HG03108 (cell line): ENCODE results near the gene CDC42BPB.
"Not testable (repeated sequence)": the region's sequence is repeated elsewhere in the genome, so short reads cannot be mapped to it uniquely, and the experiment has no call there.

Source experiments
- ATAC-seq: cut with Tn5 transposase; IDR thresholded peaks from one replicate; pipeline ENCODE4 v1.9.1; 2021; ENCODE audit warnings: moderate library complexity; ENCODE audit not compliant: unreplicated experiment

Gene CDC42BPB

DNA sequence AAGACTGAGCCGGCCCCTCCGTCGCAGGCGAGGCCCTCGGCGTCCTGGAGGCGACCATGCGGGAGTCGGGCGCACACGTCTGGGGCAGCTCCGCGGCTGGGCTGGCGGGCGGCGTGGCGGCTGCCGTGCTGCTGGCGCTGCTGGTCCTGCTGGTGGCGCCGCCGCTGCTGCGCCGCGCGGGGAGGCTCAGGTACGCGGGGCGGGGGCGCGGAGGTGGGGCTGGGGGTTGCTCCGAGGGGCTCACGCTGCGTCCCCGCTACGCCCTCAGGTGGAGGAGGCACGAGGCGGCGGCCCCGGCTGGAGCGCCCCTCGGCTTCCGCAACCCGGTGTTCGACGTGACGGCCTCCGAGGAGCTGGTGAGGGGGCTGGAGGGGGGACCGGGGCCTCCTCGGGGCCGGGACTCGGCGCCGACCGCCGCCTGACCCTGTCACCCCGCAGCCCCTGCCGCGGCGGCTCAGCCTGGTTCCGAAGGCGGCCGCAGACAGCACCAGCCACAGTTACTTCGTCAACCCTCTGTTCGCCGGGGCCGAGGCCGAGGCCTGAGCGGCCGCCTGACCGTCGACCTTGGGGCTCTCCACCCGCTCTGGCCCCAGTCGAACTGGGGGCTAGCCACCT, 127.1 kb downstream of the CDC42BPB start:
- ATAC-seq: no peak

DNA sequence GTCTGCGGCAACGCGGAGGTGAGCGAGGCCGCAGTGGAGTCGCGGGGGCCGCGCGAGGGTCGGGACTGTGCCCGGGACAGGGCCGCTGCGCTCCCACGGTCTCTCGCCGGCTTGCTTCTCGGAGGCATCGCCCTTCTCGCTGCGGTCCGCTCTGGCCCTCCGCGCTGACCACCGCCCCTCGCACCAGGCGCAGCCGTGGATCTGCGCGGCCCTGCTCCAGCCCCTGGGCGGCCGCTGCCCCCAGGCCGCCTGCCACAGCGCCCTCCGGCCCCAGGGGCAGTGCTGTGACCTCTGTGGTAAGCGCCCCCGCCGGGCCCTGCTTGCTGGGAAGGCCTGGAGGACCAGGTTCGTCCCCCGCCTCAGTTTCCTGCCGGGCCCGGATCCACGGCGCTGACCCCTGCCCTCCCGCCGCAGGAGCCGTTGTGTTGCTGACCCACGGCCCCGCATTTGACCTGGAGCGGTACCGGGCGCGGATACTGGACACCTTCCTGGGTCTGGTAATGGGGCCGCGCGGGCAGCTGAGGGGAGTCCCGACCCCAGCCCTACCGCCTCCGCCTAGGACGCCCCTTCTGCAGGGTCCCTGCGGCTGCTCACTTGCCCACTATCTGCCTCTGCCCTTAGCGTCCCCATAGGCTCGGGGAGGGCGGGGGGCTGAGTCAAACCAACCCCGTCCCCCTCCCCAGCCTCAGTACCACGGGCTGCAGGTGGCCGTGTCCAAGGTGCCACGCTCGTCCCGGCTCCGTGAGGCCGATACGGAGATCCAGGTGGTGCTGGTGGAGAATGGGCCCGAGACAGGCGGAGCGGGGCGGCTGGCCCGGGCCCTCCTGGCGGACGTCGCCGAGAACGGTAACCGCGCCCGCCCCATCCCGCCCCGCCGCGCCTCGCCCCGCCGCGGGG, 127.9 kb downstream of the CDC42BPB start:
- no peak for ATAC-seq

DNA sequence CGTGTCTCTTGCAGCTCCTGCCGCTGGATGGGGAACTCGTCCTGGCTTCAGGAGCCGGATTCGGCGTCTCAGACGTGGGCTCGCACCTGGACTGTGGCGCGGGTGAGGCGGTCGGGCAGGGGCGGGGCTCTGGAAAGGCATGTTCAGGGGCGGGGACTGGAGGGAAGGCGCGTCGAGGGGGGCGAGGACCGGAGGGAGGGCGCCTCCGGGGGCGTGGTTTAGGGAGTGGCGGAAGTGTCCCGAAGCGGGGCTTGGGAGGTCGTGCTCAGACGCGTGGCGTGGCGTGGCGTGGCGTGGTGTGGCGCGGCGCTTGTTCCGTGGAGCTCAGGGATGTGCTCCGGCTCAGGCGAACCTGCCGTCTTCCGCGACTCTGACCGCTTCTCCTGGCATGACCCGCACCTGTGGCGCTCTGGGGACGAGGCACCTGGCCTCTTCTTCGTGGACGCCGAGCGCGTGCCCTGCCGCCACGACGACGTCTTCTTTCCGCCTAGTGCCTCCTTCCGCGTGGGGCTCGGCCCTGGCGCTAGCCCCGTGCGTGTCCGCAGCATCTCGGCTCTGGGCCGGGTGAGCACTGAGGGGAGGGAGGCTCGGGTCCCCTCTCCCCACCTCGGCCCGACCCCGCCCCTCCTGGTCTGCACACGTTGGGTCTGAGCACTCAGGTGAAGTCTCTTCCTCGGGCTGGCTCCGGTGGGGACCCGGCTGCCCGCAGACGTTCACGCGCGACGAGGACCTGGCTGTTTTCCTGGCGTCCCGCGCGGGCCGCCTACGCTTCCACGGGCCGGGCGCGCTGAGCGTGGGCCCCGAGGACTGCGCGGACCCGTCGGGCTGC, 128.7 kb downstream of the CDC42BPB start:
- peak; percentile 53 for ATAC-seq

DNA sequence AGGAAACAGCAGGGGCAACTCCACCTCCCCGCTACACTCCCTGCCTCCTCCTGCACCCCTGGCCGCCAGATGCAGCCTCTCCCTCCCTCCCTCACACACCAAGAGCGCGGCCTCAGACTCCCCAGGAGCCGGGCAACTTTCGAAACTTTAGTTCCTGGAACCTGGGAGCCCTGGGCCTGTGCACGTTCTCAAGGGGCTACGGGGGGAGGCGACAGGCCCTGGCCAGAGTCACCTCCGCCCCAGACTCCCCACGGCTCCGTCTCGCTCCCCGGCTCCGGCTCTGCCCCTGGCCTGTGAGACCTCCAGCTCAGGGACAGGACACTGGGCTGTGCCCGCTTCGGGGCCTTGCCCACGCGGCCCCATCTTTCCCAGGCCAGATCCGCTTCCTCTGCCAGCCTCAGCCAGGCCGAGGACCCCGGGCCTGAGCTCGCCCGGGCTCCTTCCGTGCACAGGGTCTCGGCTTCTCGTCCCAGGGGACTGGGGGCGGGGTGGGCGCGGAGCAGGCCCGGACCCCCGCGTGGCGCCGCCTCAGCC, 129.4 kb downstream of the CDC42BPB start:
- peak; percentile 17 for ATAC-seq

DNA sequence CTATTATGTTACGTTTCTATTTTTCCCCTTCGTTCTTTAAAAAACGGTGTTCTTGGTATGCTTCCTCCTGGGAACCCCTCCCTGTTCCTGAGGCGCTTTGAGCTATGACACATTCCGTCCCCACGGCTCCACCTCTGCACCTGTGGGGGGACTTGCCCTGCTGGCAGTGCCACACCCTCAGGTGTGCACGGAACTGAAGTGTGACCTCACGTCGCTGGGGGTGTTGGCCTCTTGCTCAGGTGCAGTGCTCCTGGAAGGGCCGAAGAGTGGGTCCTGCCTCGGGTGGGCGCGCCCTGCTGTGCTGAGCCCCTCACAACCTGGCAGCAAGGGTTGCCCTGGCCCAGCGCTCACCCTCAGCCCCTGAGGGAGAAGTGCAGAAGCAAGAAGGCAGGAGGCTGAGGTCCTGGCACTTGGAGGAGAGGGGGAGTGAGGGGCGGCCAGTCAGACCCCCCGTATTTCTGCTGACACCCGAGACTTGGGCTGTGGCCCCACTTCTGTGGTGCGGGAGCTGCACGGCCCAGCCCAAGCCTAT, 129.9 kb downstream of the CDC42BPB start:
- no peak for ATAC-seq

DNA sequence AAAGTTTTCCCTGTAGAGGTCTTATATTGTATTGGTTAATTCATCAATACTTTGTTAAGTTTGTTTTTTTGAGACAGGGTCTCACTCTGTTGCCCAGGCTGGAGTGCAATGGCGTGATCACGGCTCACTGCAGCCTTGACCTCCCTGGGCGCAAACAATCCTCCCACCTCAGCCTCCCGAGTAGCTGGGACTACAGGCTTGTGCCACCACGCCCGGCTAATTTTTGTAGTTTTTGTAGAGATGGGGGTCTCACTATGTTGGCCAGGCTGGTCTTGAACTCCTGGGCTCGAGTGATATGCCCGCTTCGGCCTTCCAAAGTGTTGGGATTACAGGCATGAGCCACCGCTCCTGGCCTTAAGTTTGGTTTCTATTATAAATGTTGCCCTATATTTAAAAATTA, 130.5 kb downstream of the CDC42BPB start:
- ATAC-seq: not testable (repeated sequence)

DNA sequence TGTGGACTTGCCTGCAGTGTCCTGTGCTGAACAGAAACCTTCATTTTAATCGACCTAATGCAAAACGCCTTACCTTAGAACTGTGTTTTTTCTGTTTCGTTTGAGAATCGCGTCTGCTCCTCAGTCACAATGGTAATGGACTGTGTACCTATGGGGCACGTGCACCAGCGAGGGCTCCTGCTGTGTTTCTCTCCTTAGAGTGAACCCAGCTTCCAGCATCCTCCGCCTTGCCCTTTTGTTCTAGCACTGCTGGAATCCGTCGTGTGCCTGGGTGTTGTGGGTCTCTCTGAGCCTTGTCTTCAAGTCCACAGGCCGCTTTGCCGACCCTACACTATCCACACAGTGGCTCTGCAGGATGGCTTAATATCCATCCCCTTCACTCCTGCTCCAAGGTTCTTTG, 131.2 kb downstream of the CDC42BPB start:
- ATAC-seq: no peak

DNA sequence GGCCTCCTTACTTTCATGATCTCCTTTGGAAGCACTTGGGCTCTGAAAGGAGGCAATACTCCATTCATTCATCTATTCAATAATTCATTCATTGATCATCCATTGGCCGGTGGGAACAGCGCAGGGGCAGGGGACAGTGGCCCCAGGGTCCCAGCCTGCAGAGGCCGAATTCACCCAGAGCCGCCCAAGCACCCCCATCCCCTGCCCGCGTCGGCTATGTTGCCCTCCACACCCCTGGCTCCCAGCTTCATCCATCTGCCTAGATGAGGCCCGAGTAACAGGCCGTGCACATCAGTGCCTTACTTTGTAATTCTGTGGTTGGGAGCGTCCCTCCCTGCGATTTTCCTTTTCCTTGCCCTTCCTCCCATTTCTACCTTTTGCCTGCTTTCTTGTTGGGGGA, 131.7 kb downstream of the CDC42BPB start:
- no peak for ATAC-seq

DNA sequence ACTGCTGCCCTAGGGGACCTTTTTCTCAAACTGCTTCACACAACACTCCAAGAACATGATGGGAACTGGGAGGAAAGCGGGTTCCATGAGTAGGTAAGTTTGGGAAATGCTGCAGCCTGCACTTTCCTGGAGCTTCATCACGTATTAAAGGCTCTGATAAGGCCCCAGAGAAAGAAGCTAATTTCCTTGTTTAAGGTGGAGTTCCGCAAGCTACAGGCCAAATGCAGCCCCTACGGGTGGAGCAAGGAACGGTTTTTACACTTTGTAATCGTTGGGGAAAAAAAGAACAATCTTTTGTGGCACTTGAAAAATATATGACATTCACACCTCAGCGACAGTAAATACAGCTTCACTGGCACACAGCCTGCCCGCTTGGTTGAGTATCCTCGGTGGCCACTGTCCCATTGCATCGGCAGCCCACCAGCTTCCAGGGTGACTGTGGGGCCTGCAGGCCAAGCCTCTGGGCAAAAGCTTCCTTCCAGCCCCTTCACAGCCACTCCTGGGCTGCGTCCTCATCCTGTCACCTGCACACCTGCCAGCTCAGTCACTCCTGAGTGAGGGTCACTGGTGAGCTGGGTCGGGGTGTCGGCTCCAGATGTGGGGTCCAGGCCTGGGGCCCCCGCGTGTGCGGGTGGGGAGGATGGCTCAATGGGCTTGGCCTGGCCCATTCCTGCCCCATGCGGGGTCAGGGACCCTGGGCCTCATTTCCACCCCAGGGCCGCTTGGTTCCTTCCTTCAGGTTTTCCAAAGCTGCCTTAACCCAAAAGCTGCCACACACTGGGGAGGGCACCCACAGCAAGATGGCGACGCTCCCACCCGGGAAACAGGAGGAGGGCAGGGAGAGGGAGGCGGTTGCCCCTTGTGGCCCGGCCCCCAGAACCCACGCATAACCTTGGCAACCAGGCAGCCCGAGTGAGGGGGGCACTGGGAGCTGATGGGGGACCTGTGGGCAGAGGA, 132.4 kb downstream of the CDC42BPB start:
- no peak for ATAC-seq

DNA sequence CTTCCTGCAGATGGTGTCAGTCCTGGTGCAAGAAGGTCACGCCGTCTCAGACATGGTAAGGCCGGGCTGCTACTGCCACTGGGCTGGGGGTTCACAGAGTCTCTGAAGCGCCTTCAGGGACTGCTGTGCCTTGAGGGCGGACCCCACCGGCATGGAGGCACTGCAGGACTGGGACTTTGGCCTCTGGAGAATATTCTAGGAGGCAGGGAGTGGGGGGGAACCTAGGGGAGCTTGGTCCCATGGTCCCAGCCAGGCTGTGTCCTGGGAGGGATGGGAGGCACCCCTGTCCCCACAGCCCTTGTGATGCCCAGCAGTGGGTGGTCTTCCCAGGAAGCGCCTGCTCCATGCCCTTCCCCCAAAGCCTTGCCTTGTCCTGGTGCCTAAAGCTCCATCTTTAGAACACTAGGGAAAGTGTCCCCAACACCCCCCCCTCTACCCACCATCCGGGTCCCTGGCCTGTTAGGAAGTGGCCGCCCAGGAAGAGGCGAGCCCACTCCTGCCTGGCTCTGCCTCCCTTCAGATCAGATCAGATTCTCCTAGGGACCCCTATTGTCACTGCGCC, 133.3 kb downstream of the CDC42BPB start:
- no peak for ATAC-seq

DNA sequence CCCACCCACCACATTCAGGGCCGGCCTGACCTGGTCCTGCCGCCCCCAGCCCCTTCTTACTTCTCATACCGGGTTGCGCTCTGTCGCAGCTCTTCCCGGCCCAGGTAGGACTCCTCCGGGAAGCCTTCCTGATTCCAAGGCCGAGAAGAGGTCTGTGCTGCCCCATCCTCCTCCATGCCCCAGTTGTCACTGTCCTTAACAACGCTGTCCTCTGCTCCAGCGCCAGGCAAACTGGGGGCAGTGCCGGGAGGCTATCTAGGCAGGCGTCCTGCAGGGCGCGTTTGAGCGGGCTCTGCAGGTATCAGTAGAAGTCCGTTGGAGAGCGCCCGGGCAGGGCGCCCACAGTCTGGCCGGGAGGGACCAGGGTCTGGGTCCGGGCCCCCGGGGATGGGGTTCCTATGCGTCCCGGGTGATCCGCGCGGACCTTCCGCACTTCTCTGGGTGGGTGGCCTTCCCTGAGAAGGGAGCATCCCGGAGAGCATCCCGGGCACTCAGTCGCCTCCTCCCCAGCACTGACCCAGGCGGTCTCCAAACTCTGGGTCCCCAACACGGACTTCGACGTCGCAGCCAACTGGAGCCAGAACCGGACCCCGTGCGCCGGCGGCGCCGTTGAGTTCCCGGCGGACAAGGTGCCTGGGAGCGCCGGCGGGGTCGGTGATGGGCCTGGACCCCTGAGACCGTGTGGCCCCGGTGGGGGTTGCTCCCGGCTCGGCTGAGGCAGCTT, 134.0 kb downstream of the CDC42BPB start:
- no peak for ATAC-seq

DNA sequence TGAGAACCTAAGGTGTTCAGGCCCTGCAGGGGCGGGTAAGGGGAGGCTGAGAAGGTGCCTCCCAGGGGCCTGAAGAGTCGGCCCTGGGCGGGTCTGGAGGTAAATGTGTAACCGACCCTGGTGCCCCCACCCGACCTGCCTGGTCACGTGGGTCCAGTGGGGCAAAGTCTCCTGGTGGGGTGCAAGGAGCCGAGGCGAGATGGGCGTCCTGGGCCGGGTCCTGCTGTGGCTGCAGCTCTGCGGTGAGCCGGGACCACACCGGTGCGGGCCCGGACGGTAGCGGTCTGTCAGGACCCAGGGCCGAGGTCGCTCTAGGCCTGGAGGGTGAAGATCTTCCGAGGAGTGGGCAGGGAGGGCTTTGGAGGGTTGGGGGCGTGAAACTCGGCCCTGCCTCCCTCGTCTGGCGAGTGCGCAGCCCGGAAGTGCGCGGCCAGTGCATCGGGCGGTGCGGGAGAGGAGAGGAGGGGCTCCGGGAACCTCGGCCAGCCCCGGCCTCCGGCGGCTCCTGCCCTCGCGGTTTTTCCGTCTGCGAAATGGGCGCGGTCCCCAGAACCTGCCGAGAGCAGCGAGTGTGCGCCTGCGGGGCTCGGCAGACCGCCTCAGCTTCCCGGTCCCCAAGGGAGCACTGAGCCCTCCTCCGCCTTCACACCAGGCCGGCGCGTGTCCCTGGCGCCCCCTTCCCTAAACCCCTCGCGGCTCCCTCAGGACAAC, 134.7 kb downstream of the CDC42BPB start, which contains the start of gene AMN:
TSS of gene AMN (plus strand) at position 174 of the 711 bp plus-strand sequence. CDS start at position 200, 26 bp downstream.
- no peak for ATAC-seq

DNA sequence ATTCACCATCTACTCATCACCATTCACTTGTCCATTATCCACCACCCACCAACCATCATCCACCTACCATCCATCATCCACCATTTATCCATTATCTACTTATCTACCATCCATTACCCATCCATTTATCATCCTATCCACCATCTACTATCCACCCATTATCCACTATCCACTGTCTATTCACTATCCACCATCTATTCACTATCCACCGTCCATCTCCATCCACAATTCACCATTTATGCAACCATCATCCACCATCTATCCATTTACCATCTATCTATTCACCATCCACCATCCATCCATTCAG, 136.4 kb downstream of the CDC42BPB start:
- no peak for ATAC-seq

DNA sequence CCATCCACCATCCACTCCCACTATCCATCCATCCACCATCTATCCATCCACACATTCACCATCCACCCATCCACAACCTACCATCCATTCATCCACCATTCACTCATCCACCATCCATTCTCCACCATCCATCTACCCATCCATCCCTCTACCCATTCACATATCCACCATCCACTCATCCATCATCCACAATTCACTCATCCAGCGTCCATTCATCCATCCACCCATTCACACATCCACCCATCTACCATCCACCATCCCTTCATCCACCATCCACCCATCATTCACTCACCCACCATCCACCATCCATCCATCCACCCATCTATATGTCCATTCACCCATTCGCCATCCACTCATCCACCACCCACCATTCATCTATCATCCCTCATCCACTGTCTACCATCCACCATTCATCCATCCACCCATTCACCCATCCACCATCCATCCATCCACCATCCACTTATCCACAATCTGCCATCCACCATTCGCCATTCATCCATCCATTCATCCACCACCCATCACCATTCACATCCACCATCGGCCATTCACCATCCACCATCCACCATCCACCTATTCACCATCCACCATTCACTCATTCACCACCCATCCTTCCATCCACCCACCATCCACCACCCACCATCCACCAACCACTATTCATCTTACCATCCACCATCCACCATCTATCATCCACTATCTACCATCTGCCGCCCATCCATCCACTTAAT, 136.9 kb downstream of the CDC42BPB start:
- ATAC-seq: no peak

DNA sequence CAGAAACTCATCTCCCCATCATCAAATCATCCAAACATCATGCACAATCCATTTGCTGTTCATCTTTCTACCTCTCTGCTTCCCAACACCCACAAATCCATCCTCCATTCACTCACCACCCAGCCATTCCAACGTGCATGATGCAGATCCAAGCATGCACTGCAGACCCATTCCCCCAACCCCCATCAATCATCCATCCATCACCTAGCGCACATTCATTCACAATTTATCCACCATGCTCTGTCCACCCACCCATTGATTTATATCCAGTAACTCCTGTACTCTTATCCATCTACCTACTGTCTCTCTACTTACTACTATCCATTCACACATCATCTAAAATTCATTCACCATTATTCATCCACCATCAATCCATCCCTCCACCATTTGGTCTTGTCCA, 138.9 kb downstream of the CDC42BPB start:
- no peak for ATAC-seq

DNA sequence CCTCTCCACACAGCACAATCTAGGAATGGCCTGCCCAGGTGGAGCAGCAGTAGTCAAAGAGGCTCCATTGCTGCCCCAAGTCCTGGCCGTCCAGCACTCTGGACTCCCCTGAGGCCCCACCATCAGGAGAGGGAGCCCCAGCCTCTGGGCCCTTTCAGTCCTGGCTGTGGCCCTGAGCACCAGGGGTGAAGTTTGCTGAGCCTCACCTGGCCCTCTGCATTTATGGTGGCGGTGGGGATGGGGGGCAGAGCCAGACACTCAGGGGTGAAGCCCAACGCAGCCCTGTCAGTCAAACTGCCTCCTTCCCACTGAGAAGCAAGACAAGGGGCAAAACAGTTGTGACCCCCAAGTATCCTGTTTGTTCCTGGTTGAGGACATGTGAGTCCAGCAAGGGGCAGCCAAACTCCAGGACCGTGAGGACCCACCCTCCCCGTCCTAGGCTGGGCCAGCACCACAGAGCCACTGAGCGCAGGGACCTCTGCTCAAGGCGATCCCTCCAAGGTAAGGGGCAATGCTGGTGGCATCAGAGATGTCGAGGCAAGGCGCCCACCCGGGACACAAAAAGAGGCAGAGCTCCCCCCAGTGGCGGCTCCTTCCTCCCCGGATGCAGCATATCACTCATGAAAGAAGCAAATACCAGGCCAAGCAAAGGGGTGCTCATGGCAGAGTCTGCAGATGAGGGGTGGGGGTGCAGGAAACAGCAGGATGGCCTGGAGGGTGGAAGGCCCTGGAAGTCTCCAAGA, 139.7 kb downstream of the CDC42BPB start:
- ATAC-seq: no peak

DNA sequence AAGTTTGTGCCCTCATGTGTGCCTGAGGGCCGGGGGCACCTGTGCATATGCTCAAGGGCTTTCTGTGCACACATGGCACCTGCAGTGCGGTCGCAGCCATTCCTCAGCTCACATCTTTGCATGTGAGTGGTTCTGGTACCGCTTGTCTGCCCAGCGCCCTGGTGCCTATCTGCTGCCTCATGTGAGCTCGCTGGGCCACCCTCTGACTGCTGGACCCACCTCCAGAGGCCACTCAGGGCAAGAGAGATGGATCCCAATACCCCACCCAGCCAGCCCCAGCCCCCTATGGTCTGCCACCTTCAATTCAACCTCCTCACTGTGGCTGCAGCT, 140.3 kb downstream of the CDC42BPB start:
- no peak for ATAC-seq
